Embryonic facial prominence (tissue), 1 donor: ENCODE data around the gene NAPEPLD.
"Not testable (repeated sequence)": the region's sequence is repeated elsewhere in the genome, so short reads cannot be mapped to it uniquely, and the experiment has no call there.

Experiments used
- DNase-seq: peaks from one replicate; pipeline ENCODE4 v3.0.0-alpha.2; 2016; ENCODE audit errors: extremely low spot score

NAPEPLD gene

DNA sequence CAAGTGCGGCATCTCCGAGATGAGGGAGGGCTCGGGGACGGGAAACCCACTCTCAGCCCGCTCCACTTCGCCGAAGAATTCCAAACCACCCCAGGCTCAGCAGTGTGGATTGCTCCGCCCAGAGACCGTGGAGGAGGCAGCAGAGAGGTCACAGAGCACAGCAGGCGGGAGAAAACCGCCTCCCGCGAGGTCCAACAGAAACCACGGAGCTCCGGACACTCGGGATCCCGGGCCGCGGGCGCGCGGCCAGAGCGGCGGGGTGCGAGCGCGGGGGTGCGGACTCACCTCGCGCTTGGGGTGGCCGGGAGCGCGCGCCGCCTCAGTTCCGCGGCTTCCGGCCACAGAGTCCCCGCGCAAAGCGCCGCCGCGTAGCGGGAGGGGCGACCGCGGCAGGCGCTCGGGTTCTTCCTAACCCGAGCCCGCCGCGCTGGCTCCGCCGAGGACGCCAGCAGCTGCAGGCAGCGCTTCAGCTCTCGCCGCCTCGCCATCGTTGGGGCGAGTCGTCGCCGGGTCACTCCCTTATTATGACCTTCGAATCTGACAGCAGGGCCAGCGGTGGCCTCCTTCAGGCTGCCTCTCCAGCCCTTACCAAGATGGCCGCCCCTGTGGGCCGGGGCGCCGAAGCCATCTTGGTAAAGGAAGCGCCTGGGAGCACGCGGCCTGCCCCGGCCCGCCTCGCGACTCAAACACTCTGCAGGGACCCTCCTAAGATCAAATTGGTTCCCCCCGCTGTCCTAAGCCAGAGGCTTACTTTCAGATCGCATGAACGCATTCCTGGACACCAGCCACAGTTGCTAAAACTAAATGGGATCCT lies at the start of gene NAPEPLD:
Gene NAPEPLD, minus strand, starts transcription at position 106 of the 814 bp plus-strand sequence. CDS start 20,323 bp downstream, outside the sequence.
- DNase-seq, result peak; percentile 60

DNA sequence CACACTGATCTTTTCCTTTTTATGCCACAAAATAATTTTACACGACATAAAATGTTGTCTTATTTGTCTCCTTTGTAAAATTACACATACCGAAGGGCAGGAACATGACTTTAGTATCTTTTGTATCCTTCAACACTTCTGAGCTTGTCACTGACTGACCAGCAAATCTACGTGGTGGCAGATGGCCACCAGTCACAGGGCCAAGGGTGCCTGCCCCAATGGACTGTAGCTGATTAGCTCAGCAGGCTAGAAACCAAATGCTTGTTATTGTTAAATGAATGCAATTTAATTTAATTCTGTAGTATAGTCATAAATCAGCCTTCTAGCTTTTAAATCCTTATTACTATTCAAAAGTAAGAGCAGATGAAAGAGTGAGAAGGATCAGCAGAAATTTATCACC lies 49.2 kb upstream of the NAPEPLD start:
- not testable (repeated sequence) for DNase-seq

DNA sequence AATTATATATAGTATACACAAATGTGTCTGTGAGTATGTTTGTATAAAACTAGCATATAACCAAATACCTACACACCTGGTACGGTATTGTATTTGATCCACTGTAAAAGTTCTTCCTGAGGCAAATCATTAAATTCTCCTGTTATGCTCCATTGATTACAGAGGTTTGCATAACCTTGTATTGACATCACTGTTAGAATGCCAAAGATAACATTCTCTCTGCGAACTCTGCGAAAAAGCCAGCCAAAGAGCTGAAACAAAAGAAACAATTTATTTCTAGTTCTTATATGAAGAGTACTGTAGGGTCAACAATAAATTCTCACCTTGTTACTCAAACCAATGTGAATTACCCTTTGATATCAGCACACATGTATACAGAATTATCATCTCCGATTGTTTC lies 46.5 kb upstream of the NAPEPLD start:
- DNase-seq, result not testable (repeated sequence)

DNA sequence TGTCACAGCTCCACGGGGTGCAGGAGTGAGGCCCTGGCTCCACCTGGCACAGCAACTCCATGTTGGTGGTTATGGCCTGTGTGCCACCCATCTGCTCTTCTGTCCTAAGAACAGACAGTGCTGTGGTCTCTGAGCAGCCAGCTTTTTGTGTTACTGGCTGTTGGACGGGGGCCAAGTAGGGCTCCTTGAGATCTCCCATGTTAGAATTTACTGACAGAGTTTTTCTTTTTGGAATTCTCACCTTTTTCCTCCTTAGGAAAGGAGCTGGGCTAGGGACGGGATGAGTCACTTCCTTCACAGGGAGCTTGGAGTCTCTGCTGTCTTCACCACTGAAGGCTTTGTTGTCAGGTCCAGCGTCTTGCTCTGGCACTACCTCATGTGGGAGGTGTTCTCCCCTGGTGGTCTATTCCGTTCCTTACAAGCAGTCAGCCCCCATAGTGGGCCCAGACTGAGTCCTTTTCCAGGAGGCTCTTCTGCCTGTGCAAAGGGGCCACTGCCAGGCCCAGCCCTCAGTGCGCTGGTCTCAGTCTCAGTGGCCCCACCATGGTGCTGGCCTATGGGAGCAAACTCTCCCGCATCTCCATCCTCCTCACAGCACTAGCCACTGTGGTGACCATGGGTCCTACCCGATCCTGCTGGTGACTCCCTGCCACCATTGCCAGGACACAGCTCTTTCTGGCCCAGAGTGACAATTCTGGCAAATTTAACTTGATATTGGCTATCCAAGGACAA lies 23.7 kb upstream of the NAPEPLD start:
- not testable (repeated sequence) for DNase-seq

DNA sequence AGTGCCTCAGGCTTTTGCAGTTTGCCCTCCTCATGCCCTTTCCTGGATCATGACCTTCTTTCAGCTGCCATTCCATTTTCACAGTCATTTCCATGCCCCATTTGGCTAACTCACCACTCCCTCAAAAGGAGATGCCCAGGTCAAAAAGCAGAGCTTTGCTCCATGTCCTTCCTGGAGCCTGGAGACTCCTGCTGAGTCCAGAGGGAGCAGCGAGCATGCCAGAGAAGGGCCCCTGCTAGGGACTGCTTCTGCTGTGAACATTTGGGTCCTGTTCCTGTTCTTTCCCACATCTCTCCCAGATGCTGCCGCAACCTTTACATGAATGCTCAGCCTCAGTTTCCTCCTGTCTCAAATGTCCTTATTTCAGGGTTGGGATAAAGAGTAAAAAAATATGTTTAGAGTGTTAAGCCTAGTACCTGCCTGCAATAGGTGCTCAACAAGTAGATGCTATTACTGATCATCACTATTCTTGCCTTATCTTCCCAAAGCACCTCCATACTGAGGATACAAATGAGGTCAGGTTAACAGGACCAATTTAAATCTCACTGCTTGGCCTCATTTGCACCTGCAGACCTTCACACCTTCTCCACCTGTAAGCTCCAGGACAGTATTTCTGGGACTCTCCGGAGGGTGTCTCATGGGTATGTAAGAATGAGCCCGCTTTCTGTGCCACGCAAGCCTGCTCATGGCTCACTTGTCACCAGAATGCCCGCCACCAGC lies 23.0 kb upstream of the NAPEPLD start:
- DNase-seq, result not testable (repeated sequence)

DNA sequence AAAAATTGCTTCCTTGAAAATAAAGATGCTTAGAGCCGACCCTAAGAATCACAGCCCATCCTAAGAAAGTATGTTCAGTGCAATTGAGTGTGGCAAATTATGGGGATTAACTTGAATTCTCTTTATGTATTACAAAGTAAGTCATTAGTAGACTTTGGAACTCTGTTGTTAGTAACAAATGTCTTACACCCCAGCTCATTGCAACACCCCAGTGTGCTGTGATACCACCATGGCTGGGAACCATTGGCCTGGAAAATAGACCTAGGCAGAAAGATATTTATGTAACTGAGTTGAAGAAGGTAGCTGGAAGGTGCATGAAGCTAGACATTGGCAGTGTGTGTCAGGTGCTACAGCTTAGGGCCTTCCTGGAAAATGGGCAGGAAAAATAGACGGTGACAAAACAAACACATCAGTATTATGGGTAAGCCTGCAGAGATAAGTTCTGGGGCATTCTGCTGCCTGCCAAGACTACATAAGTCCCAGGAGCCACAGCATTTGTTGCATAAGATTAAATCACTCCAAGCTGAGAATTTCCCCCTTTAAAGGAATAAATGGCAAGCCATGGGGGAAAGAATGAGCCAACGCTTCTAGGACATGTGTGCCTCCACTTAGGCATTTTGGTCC lies 18.1 kb upstream of the NAPEPLD start:
- DNase-seq, result not testable (repeated sequence)

DNA sequence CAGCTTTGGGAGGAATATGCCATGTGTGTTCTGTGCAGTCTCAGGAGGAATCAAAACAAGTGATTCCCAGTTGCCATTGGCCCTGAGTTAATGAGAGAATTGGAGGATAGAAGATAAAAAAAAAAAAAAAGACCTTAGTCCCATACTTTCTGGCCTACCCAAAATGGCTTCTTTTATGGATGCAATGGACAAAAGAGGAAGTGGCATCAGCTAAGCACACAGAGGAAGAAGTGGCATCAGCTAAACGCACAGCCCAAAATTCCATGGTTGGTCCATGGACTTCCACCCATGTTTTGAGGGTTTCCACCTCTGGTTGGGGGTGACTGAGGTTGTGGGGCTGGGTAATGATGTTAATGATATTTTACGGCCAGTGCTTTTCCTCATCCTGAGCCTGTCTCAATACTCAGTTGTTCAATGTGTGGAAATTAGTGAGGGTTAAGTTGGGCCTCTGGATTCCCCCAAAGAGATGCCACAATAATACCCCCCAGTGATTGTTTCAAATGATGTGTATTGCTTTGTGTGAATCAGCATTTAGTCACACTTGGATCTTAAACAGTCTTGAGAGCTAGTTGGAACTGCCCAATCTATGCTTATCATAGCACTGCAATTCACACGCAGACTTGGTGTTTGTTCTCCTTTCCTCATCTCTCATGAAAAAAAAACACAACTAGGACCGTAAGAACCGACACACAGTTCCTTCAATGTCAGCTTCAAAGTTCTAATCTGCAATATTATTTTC lies 14.4 kb upstream of the NAPEPLD start:
- not testable (repeated sequence) for DNase-seq

DNA sequence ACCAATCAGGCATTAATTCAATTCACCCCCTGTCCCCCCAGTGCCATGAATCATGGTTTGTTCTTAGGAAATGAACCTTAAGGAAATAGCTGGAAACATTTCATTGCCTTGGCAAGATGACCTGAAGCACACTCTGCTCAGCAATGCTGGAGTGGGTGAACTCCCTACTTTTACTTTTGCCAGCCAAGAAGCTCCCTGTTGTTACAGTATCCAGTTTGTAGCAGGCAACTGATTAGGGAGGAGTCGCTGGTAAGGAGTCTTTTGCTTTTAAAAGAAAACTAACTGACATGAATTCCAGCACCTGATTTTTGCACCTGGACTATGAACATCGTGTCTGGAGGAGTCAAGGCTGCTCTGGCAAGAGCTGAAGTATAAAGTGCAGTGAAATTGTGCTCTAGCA lies 13.7 kb upstream of the NAPEPLD start:
- not testable (repeated sequence) for DNase-seq

DNA sequence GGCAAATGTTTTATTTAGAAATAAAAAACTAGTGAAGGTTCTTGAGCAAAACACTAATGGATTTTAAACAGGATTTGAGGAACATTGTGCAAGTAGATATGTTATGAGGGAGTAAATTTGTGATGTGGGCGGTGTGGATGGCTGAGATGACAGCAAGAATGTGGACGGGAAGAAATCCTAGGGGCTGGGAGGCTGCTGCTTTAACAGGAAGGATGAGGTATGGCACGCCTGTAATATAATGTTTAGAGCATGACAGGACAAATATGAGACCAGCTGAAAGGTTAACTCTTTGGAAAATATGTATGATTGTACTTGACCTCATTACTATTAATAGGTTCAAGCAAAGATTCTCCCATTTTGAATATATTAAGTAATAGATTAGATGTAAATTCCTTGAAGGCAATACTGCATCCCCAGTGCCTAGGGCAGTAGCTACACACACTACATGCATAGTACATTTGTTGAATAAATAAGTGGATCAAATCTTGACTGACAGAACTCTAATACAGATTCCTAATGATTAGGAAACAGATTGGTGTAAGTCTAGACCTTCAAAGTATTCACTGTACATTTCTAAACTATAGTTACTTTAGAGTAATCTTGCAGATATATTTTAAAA lies 13.2 kb upstream of the NAPEPLD start:
- DNase-seq, result not testable (repeated sequence)

DNA sequence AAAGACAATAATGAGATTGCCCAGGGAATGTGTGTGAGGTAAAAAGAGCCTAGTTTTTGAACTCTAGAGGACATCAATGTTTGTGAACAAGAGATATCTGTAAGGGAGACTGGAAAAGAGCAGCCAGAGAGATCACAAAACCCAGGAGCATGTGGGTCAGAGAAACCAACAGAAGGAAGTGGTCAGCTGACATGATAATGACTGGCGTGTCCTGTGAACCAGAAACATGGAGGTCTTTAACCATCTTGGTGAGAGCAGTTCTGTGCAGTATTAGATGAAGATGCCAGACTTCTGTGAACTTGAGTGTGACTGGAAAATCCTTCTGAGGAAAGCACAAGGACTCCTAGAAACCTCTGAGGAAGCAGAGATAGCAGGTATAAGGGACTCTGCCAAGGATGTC lies 10.2 kb upstream of the NAPEPLD start:
- DNase-seq, result not testable (repeated sequence)

DNA sequence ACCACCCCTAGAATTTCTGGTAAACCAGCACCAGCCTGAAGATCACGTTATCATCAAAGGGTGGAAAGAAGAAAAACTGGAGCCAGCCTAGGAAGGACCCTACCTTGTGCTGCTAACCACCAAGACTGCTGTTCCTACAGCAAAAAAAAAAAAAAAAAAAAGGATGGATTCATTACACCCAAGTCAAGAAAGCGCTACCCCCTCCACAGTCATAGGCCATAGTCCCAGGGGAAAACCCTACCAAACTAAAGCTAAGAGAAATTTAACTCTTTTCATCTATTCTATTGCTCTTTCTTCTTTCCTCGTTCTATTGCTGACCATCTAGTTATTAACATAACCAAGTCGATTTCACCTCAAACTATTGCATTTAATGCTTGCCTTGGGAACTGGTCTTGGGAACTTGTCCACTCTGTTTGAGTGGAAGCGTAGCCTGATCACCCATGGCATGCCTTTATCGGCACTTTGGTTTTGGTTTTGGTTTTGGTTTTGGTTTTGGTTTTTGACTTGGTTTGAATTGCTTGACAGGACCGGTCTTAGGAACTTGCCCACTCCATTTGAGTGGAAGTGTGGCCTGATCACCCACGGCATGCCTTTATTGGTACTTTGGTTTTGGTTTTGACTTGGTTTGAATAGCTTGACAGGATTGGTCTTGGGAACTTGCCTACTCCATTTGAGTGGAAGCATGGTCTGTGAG lies 6.6 kb upstream of the NAPEPLD start:
- DNase-seq, result not testable (repeated sequence)

DNA sequence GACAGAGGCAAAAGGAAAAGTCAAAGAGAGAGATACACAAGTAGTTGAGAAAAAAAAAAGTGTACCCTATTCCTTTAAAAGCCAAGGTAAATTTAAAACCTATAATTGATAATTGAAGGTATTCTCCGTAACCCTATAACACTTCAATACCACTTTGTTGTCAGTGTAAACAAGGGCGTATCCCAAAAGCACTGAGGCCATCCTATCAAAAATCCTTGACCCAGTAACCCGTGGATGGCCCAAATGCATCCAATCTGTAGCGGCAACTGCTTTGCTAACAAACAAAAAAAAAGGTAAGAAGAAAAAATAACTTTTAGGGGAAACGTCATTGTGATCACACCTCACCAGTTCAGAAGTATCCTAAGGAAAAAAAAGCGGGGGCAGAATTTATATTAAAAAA lies 5.1 kb upstream of the NAPEPLD start:
- DNase-seq, result no peak

DNA sequence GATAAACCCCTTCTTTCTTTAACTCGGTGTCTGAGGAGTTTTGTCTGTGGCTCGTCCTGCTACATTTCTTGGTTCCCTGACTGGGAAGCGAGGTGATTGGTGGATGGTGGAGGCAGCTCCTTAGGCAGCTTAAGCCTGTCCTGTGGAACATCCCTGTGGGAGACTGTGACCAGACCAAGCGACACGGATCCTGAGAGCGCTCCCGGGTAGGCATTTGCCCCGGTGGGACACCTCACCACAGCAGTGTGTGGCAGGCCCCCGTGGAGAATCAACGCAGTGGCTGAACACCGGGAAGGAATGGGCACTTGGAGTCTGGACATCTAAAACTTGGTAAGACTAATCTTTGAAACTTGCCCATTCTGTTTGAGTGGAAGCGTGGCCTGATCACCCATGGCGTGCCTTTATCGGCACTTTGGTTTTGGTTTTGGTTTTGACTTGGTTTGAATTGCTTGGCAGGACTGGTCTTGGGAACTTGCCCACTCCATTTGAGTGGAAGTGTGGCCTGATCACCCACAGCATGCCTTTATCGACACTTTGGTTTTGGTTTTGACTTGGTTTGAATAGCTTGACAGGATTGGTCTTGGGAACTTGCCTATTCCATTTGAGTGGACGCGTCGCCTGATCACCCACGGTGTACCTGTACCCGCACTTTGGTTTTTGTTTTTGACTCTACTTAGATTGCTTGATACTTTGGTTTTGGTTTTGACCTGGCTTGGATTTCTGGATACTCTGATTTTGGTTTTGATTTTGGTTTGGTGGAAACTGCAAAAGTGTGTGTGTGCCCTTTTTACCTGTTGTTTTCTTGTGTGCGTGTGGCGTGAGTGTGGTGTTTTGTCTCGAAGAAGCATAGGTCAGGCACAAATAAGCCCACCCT lies 4.1 kb upstream of the NAPEPLD start:
- not testable (repeated sequence) for DNase-seq

DNA sequence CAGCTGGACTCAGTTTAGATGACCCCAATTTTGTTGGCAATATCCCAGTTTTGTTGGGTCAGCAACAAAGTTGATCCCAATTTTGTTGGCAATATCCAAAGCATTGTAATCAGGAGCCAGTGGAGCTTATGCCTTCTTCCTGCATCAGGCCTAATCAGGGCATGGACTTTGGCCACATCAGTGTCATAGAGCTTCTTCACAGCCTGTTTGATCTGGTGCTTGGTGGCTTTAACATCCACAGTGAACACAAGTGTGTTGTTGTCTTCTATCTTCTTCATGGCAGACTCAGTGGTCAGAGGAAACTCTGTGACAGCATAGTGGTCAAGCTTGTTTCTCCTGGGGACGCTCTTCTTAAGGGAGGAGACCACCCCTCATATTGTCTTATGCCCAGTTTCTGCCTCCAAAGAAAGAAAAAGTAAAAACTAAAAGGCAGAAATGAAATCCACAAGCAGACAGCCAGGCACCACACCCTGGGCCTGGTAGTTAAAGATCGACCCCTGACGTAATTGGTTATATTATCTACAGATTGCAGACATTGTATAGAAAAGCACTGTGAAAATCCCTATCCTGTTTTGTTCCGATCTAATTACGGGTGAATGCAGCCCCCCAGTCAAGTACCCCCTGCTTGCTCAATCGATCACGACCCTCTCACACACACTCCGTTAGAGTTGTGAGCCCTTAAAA lies 3.2 kb upstream of the NAPEPLD start:
- DNase-seq, result not testable (repeated sequence)

DNA sequence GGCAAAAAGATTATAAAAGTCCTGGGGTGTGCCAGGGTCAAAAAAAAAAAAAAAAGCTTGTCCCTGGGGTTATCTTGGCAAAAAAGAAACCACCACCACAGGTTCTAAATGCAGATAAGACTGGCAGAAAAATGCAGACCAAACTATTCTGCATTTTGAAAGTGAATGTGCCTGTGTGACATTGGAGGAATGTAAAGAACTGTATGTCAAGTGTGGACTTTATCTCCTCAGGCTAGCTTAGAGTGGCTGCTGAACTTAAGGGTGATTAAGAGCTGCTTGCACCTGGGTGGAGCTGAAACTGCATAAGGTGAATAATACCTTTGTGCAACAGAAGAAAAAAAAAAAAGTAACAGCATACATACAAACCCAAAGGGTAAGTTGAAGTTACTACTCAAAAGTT lies 1.3 kb upstream of the NAPEPLD start:
- no peak for DNase-seq

DNA sequence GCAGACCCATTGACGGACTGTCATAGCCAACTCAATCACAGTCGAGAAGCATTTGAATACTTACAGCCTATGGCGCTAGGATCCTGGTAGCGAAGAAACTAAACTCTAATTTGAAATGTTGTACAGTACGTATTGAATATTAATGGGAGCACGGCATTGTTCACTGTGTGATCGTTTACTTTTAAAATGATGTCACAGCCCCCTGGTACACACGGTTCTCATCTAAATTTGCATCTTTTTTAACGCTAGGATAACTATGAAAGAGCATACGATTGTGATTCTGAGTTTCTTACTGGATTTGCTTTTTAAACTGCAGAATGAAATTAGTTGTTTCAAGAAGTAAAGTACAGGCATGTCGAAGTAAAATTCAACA lies 895 bp upstream of the NAPEPLD start:
- no peak for DNase-seq

DNA sequence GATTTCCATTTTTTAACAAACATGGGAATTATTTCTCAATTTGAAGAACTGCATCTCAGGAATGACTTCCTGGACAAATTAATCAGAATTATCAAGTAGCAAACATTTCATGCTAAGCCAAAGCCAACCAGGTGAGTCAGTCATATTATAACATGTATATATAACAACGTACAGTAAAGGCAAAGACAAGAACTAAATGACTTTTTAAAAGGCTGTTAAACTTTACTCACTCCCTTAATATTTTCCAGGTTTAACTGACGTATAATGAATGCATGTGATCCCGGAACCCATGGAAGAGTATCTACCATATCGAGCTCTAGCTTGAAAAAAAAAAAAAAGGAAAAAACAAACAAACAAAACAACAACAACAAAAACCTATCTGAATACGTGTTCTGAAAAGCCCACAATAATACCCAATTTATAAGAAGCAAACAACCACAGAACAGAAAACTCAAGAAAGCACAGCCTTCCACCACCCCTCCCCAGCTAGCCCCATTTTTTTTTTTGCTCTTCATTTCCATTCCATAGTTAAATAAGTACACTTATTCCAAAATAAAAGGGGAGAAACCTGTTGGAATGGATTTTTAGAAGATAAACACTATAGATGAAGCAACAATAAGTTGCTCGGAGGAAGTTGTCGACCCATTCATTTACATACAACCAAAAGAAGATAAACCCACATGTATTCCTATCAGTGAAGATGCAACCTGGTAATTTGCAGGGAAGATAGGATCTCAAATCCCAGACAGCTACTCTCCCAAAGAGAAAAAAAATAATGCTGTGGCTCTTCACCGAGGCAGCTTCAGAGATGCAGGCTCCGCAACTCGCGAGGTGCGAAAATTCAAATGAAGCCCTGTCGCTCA lies 537 bp downstream of the NAPEPLD start:
- DNase-seq, result no peak

DNA sequence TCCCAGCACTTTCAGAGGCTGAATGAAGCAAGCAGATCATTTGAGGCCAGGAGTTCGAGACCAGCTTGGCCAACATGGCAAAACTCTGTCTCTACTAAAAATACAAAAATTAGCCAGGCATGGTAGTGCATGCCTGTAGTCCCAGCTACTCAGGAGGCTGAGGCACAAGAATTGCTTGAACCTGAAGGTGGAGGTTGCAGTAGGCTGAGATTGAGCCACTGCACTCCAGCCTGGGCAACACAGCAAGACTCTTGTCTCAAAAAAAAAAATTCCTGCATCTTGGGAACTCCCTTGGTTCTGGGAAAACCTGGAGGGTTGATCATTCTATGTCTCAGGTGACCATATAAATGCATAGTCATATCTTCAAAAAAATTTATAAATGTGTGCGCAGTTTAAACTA lies 4.1 kb downstream of the NAPEPLD start:
- DNase-seq, result not testable (repeated sequence)
